Erythroblast (primary cell): ENCODE results near the gene ADAM12.

Experiments
- GATA1 ChIP-seq: IDR thresholded peaks from 2 replicates; pipeline ENCODE4 v1.6.1; 2011; ENCODE audit warnings: low read depth, mild to moderate bottlenecking, control low read depth, low read length, moderate library complexity
- POLR2A ChIP-seq: IDR thresholded peaks from 2 replicates; pipeline ENCODE4 v1.6.1; 2011; ENCODE audit warnings: mild to moderate bottlenecking, low read length

DNA sequence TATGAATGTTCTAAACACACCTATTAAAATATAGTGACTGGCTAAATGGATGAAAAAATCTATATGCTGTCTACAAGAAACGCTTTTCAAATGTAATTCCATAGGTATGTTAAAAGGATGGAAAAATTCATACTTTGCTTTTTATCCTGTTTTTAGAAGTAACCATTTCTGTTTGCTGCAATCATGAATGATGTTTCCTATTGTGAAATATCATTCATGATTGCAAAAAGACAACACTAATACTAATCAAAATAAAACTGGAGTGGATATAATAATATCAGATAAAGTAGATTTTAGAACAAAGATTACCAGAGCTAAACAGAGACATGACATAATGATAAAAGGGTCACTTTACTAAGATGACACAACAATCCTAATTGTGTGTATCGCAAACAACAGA is 353.7 kb downstream of the ADAM12 start:
- no peak for TF ChIP-seq POLR2A
- no peak for TF ChIP-seq GATA1
